Activated CD4-positive, alpha-beta T cell treated with anti-CD3 and anti-CD28 coated beads for 48 hours (primary cell): ENCODE data around the gene ANO1.
A peak's percentile ranks its signal among the peaks of the same experiment; 100 is the strongest.

Experiments
- DNase-seq: peaks from one replicate; pipeline ENCODE4 v3.0.0-alpha.2; 2020

ANO1 gene

DNA sequence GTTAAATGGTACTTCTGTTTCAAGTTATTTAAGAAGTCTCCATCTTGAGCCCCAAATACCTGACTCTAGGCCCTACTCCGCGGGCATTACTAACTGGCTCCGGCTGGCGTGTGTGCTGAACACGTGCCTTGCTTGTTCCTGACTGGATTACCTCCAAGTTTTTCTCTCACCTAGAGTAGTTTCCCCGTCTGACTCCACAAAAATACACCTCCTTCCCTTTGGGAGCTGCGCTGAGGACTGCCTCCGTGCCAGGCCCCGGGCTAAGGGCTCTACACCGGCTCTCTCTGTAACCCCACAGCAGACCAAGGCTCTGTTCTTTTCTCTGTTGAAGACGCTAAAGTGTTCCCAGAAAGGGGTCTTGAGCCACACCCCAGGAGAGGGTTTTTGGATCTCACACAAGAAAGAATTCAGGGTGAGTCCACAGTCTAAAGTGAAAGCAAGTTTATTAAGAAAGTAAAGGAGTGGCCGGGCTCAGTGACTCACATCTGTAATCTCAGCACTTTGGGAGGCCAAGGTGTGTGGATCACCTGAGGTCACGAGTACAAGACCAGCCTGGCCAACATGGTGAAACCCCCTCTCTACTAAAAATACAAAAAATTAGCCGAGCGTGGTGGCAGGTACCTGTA lies 61.8 kb downstream of the ANO1 start:
- no peak for DNase-seq

DNA sequence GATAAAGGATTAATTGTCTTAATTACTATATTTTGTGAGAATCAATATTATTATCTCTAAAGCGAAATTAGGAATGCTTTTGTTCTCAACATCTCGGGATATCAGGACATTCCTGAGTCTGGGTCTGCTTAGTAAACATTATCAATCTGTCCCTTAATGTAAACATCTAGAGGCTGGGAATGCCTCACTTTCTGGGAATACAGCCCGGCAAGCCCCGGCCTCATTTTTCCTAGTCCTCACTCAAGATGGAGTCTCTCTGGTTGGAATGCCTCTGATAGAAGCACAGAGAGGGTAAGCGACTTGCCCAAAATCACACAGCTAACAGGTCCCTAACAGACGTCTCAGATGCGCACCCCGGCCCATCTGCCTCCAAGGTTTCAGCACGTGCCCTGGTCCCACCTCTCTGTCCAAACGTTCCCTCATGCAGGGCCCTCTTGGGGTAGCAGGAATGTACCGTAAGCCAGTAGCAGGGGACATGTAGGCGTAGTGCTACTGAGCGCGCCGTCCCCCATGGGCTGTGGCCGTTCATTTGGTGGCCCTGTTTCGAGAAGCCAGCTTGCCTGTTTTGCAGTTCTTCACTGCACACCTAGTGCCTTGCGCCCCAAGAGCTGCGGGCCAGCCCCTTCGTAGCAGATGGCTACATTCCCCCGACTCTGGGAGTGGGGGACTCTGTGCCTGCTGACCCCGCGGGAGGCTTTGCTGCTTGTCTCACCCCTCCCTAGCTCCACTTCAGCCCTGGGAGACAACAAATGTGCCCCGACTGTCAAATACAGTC lies 62.8 kb downstream of the ANO1 start:
- no peak for DNase-seq

DNA sequence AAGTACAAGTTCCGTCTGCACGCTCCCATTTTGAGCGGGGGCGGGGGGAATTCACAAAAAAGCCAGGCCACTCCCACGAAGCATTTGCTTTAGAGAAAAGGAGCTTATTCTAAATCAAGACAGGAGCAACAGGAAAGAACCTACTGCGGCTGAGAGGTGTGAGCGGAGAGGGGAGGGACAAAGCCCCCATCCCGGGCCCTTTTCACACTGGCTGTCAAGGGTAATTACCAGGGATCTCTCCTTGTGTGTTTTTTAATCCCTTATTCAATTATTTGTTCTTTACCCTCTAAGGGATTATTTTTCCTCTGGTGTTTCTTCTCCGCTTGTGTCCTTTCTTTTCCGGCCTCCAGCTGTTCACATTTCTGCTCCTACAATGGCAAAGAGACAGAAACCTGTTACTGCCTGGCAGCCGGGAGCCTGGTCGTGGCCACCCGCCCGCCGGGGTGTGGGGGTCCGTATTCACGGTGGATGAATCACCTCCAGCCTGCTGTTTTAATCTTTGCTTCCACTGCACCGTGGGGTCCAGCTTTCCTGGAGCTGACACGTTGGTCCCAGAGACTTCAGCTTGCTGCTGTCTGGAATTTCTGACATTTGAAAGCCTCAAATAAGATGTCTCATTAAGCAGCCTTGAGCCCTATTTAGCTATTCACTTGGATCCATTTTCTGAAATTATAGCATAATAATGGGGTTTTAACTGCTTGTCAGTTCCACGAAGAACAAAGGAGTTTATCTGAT lies 63.5 kb downstream of the ANO1 start:
- peak; percentile 11 for DNase-seq

DNA sequence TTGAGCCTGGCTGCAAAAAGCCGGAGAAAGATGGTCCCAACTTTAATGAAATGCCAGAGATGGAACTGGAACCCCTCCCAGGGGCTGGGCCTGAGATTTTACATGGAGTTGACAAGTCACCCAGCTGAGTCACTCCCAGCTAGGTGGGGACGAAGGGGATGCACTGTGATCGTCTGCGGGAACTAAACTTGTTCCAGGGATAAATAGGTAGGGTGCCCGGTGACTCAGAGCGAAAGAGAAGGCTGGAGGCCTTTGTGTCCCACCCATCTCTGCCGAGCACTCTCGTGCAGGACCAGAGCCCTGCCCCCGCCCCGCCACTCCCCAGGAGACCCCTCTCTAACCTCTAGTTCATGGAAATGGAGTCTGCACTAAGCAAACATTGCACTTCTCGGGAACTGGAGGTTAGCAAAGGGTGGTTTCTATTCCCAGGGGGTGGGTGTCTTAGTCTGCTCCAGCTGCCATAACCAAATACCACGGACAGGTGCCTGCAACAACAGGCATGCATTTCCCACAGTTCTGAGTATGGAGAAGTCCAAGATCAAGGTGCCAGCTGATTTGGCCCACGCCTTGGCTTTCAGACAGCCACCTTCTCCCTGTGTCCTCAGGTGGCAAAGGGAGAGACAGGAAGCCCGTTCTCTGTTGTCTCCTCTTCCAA lies 64.2 kb downstream of the ANO1 start:
- no peak for DNase-seq

DNA sequence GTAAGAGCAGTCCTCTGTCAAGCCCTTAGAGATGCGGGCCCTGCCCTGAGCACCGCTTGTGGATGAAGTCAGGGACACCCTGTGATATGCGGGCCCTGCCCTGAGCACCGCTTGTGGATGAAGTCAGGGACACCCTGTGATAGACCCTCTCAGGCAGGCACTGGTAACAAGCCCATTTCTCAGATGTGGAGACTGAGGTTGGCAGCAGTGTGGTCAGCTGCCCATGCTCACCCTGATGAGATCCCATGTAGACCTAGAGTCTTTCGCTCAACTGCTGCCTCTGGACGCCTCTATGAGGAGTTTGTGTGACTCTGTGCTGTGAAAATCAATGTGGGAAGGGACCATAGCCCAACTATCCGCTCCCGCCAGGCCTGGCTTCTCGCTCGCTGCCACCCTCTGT lies 66.1 kb downstream of the ANO1 start:
- no peak for DNase-seq

DNA sequence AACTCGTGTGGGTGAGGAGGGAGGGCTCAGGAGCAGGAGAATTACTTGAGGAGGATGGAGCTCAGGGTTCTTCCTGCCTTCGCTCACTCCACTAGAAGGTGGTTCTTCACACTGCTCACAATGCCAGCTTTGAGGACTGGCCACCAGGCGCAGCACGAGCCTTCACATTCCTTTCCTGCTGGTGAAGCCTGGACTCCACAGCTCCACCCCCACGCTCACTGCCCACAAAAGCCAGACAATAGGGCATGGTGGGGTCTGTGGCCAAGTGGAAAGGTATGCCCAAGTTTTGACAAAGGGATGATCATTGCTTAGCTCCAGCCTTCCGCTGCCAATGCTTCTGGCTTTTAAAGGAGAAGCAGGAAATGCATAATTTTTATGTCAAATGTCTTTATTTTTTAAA lies 67.0 kb downstream of the ANO1 start:
- DNase-seq = no peak

DNA sequence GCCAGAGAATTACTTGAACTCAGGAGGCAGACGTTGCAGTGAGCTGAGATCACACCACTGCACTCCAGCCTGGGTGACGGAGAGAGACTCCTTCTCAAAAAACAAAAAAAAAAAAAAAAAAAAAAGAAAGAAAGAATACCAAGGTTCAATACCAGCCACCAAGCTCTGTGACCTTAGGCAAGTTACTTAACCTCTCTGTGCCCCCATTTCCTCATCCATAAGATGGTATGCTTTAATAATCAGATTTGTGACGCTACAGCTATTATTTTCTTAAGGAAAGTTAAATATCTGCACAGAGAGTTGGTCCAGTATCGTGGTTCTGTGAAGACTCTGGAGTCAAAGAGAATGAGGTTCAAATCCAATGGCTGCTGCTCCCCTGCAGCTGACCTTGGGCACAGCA lies 67.7 kb downstream of the ANO1 start:
- DNase-seq = no peak

DNA sequence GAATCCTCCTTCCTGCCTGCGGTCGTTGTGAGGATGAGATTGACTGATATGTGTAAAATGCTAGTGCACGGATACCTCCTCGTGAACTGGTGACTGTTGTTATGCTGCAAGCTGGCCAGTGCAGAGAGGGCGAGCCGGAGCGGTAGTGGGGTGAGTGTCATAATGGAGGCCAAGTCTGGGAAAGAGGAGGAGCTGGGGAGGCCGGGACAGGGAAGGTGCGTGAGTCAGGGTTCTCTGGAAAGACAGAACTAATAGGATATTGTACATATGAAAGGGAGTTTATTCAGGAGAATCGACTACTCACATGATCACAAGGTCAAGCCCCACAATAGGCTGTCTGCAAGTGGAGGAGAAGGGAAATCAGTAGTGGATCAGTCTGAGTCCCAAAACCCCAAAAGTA lies 68.2 kb downstream of the ANO1 start:
- DNase-seq = no peak

DNA sequence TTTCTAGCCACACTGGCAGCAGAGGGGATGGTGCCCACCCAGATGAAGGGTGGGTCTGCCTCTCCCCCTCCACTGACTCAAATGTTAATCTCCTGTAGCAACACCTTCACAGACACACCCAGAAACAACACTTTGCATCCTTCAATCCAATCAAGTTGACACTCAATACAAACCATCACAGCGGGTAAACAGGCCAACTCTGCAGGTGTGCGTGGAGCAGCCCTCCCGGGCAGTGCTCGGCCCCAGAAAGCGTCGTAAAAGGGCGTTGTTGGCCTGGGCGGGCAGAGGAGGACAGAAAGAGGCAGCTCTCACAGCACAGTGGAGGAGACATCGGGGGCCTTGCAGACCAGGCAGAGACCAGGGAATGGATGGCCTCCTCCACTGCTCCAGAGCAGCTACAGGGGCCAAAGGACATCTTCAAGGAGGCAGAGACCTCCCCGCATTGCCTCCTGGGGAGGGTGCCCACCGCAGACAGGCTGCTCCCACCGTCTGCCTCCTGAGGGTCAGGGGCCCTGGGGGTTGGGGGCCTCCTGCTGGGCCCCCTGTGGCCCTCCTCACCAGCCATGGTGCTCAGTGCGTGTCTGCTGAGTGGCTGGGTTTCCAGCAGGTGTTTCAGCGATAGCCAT lies 68.9 kb downstream of the ANO1 start:
- DNase-seq = no peak

DNA sequence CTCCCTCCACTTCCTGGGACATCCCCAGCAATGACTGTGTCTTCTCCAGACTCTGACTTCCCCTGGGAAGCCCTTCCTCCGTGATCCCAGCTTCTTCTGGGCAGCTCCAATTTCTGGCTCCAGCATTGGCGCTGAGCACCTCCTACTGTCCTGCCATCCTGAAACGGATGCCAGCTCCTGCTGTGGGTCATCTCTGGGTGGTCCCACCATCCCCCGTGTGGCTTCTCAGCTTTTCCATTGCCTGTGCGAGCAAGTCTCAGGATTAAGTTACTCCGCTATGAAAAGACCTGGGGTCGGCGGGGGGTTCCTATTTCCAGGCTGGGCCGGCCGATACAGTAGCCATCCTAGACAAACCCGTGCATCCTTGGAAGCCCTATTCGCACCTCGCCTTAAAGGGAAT lies 69.6 kb downstream of the ANO1 start:
- no peak for DNase-seq

DNA sequence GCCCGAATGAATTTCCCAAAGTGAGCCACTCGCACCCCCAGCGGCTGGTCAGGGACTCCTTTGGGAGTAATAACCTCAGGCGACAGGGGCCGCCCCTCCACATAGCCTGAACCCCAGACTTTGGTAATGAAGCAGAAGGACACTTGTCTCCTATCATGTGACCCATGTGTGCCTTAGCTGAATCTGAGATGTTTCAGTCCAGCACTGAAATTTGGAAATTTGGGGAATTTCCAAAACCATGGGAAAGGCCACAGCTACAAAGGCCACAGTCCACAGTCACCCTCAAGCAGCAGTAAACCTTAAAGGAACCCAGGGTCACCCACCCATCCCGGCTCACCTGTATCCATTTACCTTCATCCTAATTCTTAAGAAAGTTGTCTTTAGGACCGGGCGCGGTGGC lies 73.6 kb downstream of the ANO1 start:
- DNase-seq = no peak

DNA sequence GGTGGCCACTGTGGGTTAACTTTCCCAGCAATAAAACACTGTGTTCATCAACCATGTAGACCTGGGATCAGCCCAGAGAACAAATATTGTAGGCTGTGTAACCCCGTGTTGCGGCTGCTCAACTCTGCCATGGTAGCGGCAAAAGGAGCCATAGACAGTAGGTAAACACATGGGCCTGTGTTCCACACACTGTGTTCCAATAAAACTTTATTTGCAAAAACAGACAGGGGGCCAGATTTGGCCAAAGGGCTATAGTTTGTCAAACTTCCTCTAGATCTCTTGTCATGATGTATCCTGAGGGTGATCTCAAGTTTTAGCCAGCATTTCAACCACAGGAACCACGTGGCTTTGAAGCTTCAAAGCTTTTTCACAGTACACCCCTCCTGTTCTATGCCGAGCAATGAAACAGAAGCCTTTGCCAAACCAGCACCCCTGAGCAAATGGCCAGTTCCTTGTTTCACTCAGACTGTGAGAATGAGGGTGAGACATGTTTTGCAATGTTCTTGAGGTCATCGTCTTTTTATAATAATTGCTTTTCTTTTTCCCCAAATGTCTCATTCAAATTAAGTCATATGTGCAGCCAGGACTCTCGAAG lies 75.1 kb downstream of the ANO1 start:
- no peak for DNase-seq

DNA sequence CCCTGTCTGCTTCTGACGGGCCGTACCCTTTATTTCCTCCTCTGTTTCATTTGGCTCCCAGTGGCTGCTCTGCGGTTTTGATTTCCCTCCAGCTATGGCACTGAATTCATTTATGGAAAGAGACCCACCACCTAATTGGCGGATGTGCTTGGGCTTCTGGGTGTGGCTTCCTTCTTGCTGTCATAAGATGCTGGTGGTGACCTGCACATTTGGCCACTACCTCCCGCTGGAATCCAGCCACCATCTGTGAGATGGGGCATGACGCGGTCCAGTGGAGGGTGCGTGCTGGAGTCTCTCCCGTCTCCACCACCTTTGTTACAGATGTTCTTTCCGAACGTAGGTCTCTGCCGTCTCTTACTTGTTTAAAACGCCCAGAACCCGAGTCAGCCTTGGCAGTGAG lies 77.3 kb downstream of the ANO1 start:
- no peak for DNase-seq

DNA sequence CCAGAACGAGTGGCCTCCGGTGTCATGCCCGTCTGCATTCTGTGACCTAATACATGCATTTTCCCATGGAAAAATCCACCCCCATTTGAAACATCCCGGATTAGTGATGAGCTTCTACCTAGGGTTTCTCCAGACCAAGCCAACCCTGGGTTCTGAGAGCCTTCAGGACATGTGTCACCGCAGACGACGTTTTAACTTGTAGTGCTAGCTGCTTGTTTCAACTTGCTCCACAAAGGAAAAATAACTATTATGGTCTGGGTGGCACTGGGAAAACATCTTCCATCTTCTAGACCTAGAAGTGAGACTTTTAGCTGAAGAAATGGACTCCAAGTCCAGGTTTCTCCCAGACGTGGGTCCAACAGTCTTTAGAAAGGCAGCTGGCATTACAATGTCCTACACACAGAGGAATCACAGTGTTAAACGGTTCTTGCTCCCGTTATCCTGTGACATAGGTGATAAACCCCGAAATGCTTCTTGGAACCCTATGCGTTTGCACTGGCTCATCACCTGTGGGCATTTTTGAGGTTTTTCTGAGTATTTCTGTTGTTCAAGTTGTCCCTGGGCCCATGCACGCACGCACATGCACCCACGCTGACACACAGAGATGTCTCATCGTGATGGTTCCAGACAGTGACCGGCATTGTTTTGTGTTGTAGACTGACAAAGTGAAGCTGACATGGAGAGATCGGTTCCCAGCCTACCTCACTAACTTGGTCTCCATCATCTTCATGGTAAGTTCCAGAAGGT lies 78.3 kb downstream of the ANO1 start:
- DNase-seq = no peak

DNA sequence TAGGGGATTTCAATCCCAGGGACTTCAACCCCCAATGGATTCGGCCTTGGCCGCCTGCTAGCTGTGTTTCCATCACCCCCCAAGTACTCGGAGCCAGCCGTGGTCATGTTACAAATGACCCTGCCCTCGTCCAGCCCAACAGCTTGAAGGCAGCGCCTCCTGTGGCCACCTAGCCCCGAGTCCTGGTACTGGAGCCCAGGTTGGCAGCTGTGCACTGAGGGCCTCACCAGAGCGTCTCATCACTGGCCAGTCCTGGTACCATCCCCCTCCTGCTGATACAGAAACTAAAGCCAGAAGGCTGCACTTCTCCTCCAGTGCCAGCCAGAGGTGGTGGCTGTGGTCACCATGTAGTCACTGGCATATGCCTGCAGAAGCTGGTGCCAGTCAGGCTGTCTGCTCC lies 80.1 kb downstream of the ANO1 start:
- DNase-seq = no peak

DNA sequence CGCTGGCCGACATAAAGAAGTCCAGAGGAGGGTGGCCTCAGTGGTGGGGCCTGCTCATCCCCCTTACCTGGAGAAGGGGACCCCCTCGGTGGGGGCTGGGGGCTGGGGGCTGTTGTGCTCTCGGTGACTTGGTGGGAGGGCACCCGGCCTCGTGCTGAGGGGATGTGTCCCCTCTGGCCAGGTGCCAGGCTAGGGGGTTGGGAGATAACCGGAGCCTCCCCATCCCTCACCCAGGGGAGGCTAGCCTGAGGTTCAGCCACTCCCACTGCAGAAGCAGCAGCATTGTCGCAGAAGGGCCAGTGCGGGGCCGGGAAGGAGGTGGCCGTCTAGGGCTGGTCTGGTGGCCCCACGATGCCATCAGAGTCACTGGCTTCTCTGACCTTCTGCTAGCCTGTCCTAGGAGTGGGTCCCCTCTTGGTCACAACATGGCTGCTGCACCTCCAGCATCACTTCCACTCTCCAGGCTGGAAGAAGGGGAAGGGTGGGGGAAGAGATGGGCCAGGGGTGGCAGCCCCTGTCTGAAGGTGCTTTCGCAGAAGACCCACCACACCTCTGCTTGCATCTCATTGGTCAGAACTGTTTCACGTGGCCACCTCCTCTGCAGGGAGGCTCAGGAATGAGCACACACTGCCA lies 80.8 kb downstream of the ANO1 start:
- DNase-seq = no peak

DNA sequence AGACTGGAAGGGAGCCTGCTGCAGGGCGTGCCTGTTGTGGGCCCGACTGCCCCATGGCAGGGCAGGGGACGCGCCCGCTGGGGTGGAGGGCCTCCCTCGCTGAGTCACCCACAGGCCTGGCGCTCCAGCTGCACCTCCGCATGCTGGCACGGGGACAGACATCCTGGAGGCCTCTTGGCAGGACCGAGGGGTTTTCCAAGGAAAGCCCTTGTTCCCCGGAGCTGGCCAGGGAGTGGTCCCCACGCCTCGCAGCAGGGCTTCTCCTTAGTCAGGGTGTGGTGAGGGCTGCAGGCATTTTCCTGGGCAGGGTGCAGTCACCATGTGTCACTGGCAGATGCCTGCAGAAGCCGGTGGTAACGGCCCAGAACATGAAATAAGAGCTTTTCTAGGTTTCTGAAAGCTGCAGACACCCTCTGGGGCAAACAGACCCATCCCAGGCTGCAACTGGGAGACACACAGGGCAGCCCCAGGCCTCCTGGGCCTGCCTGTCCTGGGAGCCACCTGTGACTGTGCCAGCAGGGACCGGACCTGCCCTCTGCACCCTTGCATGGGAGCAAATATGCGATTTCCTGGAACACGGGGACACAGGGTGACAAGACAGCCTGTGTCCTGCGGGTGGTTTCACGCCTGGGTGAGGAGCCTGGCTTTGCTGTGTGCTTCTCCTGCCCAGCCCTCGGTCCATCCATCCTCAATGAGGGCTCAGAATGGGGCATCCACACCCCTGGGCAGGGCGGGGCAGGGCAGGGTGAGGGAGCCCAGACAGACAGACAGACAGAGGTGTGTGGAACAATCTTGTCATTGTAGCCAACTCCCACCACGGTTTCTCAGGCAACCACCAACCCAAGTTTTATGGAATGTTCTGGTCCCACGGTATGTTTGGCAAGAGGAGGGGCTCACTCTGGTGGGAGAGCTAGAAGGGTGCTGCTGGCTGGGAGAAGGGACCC lies 81.8 kb downstream of the ANO1 start:
- DNase-seq = no peak

DNA sequence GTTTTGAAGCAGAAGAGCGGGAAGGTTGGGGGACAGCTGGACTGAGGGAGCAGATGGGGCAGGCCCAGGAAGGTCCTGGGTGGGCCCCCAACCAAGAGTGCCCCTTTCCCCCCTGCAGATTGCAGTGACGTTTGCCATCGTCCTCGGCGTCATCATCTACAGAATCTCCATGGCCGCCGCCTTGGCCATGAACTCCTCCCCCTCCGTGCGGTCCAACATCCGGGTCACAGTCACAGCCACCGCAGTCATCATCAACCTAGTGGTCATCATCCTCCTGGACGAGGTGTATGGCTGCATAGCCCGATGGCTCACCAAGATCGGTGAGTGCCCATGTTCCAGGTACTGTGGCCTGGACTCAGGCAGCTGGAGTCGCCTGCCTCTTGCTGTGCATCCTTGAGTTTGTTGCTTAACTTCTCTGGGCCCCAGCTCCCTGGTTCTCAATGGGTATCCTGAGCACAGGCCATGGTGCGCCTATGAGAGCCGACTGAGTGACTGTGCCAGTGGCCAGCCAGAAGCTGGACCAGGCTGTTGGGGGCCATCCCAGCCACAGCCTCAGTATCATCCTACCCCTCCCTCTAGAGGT lies 83.0 kb downstream of the ANO1 start:
- no peak for DNase-seq

DNA sequence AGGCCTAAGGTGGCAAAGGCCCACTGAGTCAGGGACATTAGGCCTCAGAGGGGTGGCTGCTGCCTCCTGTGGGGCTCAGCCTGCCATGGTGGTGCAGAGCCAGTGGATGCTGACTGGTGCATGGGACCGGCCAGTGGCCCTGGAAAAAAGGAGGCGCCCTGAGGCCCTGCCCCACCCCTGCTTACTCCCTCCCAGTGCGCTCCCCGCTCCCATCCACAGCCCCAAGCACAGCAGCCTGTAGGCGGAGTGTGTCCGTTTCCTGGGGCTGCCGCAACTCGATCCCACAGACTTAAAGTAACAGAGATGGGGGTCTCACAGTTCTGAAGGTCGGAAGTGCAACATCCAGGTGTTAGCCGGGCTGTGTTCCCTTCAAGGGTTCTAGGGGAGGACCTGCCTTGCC lies 86.6 kb downstream of the ANO1 start:
- no peak for DNase-seq

DNA sequence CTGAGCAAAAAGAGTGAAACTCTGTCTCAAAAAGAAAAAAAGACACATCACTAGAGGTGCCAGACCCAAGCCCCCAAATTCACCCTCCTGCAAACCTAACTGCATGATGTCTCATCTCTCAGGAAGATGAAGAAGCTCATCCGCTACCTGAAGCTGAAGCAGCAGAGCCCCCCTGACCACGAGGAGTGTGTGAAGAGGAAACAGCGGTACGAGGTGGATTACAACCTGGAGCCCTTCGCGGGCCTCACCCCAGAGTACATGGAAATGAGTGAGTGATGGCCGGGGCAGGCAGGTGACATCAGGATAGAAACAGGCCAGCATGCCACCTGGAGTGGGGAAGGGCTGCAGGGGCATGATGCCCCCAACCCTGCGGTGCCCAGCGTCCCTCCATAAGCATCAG lies 89.0 kb downstream of the ANO1 start:
- no peak for DNase-seq
